NCI-H510A treated with DMSO at 0.1 percent for 48 hours (cell line): ENCODE data around the gene CFAP20DC.
"Not testable (repeated sequence)": the region's sequence is repeated elsewhere in the genome, so short reads cannot be mapped to it uniquely, and the experiment has no call there.

Experiments used
- DNase-seq: peaks from one replicate; lab custom pipeline; 2025; lab: John Stamatoyannopoulos, UW

CFAP20DC gene

GRCh38 chr3:58963928-58964503 is 85.8 kb downstream of the CFAP20DC start:
- DNase-seq: no peak

GRCh38 chr3:58962816-58963215 is 87.0 kb downstream of the CFAP20DC start:
- DNase-seq: no peak

GRCh38 chr3:58962040-58962651 is 87.7 kb downstream of the CFAP20DC start:
- no peak for DNase-seq

- no peak for DNase-seq
Measured at GRCh38 chr3:58955308-58955707, 94.5 kb downstream of the CFAP20DC start.

- DNase-seq: no peak
Measured at GRCh38 chr3:58953288-58953687, 96.5 kb downstream of the CFAP20DC start.

GRCh38 chr3:58952128-58952917 is 97.5 kb downstream of the CFAP20DC start:
- no peak for DNase-seq

- DNase-seq: no peak
Measured at GRCh38 chr3:58948018-58948417, 101.8 kb downstream of the CFAP20DC start.

GRCh38 chr3:58946875-58947274 is 103.0 kb downstream of the CFAP20DC start:
- DNase-seq: no peak

GRCh38 chr3:58938057-58938456 is 111.8 kb downstream of the CFAP20DC start:
- no peak for DNase-seq

GRCh38 chr3:58924578-58924977 is 125.2 kb downstream of the CFAP20DC start:
- no peak for DNase-seq

- DNase-seq: no peak
Measured at GRCh38 chr3:58900386-58900785, 149.4 kb downstream of the CFAP20DC start.

GRCh38 chr3:58899953-58900298 is 149.9 kb downstream of the CFAP20DC start:
- no peak for DNase-seq

GRCh38 chr3:58899159-58899952 is 150.5 kb downstream of the CFAP20DC start:
- DNase-seq: no peak

- DNase-seq: no peak
Measured at GRCh38 chr3:58898513-58898912, 151.3 kb downstream of the CFAP20DC start.

- DNase-seq: no peak
Measured at GRCh38 chr3:58897646-58898045, 152.2 kb downstream of the CFAP20DC start.

GRCh38 chr3:58895678-58896077 is 154.1 kb downstream of the CFAP20DC start:
- not testable (repeated sequence) for DNase-seq

- DNase-seq: not testable (repeated sequence)
Measured at GRCh38 chr3:58892526-58892925, 157.3 kb downstream of the CFAP20DC start.

- no peak for DNase-seq
Measured at GRCh38 chr3:58888087-58888486, 161.7 kb downstream of the CFAP20DC start.

GRCh38 chr3:58884453-58884852 is 165.4 kb downstream of the CFAP20DC start:
- no peak for DNase-seq

GRCh38 chr3:58880182-58880581 is 169.6 kb downstream of the CFAP20DC start:
- no peak for DNase-seq

GRCh38 chr3:58874795-58875194 is 175.0 kb downstream of the CFAP20DC start:
- DNase-seq: no peak

GRCh38 chr3:58874248-58874741 is 175.5 kb downstream of the CFAP20DC start:
- peak; percentile 53 for DNase-seq
